ENCODE data around the gene SLC7A6. TPM values are rescaled to one million over a fixed set of nuclear protein-coding genes. Genes with fewer than 3 reads are reported as not detected.

SLC7A6 gene
- total and polyA plus RNA-seq, 10 of the 15 experiments (the other 5 are each of a cell fraction or from before 2014, with no cell fraction given): 8.2 to 60.4 (median 28.6) TPM

GRCh38 chr16:68324780-68325357 lies 60.5 kb downstream of the SLC7A6 start:
- ATAC-seq: no peak
- in situ Hi-C loops (cut with MboI) (loop anchor here (5.0 kb wide), 1 partner anchor 68 kb away; no protein-coding TSS in a partner anchor), intact Hi-C loops (cut with micrococcal nuclease; ENCODE audit: unreplicated experiment) (no loop called here)
- Histone ChIP-seq H3K27ac (ENCODE audit: control insufficient read depth, insufficient read depth) (no peak overlapping the region), H3K4me1 (ENCODE audit: control insufficient read depth, insufficient read depth, low read length) (peaks cover 14% of the 10 kb centered on the region), H3K9me3 (replicated peaks; ENCODE audit: control insufficient read depth, insufficient read depth, low read length) (no peaks in the 10 kb centered on the region), H3K36me3 (ENCODE audit: control insufficient read depth in 2 of 2, insufficient read depth in 2 of 2, low read length in 1 of 2) (peaks cover 6 to 26% of the 10 kb centered on the region in 2 experiments), H4K20me1 (ENCODE audit: control insufficient read depth, insufficient read depth) (no peaks in the 10 kb centered on the region), H3K9ac (ENCODE audit: control insufficient read depth, insufficient read depth, low read length) (no peak overlapping the region), H3K79me2 (ENCODE audit: control insufficient read depth, insufficient read depth, low read length) (no peaks in the 10 kb centered on the region; the same call in 1 of the 2 replicates), H3K27me3 (replicated peaks in 1 of 2; ENCODE audit: control insufficient read depth in 2 of 2, insufficient read depth in 2 of 2, low read length in 1 of 2) (no peaks in the 10 kb centered on the region), H3K4me3 (no peak overlapping the region), H2AFZ (ENCODE audit: control insufficient read depth, low read depth, low read length) (no peak overlapping the region), H3K4me2 (ENCODE audit: control insufficient read depth, insufficient read depth) (no peak overlapping the region)
- SMC1A ChIA-PET (ENCODE audit: uncharacterized antibody, unreplicated experiment): interaction anchor here (0.5 to 7.2 kb wide), 4 partner anchors 17 to 67 kb away, joined by 3 to 85 read pairs (median 16); partner anchors contain the start of gene SLC7A6
- CTCF ChIA-PET: interaction anchor here (0.8 to 21.7 kb wide), 2 partner anchors 35 to 64 kb away, joined by 3 to 747 read pairs; partner anchors contain the start of gene SLC7A6
- WGBS (ENCODE audit: insufficient coverage, insufficient replicate concordance, low lambda C conversion rate, missing lambda C conversion rate): 98% methylated on average over 8 of the region's 8 CpGs
- BruUV-seq (replicated peaks): no TSS peak
- TF ChIP-seq ATF3 (IDR thresholded peaks at IDR 0.05; ENCODE audit: borderline replicate concordance, extremely low read depth, low read depth, low read length) (no peak), ZNF207 (IDR thresholded peaks at IDR 0.05; ENCODE audit: borderline replicate concordance) (no peak), BCLAF1 (IDR thresholded peaks at IDR 0.05) (no peak), SMC3 (IDR thresholded peaks at IDR 0.05; ENCODE audit: borderline replicate concordance, low read length) (no peak), GABPA (IDR thresholded peaks at IDR 0.05; ENCODE audit: low read depth) (no peak), ETV6 (conservative IDR thresholded peaks at IDR 0.05 in 1 of 2, IDR thresholded peaks at IDR 0.05 in 1 of 2; ENCODE audit: borderline replicate concordance in 1 of 2, low read depth in 1 of 2) (no peak), CEBPZ (IDR thresholded peaks at IDR 0.05; ENCODE audit: low read depth, low read length) (no peak)
- FAIRE-seq: no peak
- POLR2A ChIA-PET: interaction anchor here (0.5 kb wide), 1 partner anchor 1297 kb away, joined by 3 read pairs; no protein-coding TSS in a partner anchor
- RAD21 ChIA-PET (ENCODE audit: unreplicated experiment): interaction anchor here (15.5 kb wide), 1 partner anchor 63 kb away, joined by 399 read pairs; the partner anchor contains the start of gene SLC7A6
- DNase-seq (ENCODE audit: low read depth, low spot score): no peak

Measured in GM12878 (cell line).